ENCODE data around the gene EPHB2.
"Not testable (repeated sequence)": the region's sequence is repeated elsewhere in the genome, so short reads cannot be mapped to it uniquely, and the experiment has no call there.

The EPHB2 gene

DNA sequence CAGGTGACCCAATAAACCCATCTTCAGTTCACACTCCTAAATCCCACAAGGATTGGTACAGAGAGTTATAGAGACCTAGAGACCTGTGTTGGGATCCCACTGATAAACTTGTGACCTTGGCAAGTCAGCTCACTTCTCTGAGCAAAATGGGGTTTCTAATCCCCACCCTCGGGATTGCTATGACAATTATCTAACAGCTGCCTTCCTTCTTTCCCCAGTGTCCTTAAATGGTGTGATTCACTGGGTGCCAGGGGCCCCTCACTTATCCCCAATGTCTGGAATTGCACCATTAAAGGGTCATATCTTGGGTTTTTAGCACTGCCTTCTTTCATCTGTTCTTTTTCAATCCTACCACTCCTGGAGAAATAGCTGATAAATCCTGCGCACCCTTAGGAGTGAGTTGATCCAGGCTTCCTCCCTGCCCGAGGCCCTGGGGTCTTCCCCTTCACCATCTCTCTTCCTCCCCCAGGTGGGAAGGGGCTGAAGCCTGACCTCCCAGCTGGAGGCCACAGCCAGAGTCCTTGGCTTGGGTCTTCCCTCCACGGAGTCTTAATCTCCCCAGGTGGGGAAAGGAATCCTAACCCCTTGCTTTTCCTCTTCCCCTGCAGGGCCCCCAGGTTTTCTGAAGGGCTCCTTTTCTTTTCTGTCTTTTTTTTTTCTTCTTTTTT lies 222.3 kb downstream of the EPHB2 start:
- DNase-seq = no peak

DNA sequence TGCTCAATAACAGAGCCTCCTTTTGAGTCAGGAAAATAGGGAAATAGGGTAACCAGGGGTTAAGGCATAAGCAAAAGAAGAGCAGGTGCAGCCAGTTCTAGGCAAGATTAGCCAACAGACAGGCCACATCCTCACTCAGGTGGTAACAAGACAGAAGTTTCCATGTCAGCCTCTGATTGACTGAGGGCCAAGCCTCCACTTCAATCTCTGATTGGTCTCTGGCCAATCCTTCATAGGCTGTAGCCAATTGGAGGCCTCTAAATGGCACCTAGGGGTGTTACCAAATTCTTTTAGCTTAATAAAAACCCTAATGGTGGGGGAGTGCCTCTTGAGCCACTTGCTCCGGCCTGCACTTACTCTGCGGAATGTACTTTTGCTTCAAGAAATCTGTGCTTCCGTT lies 224.8 kb downstream of the EPHB2 start:
- DNase-seq = no peak

- no peak for DNase-seq
Observed at GRCh38 chr1:22936681-22937080, 226.0 kb downstream of the EPHB2 start.

- DNase-seq = no peak
Observed at GRCh38 chr1:22941257-22941656, 230.6 kb downstream of the EPHB2 start.

GRCh38 chr1:22944346-22945055 lies 233.9 kb downstream of the EPHB2 start:
- no peak for DNase-seq

DNA sequence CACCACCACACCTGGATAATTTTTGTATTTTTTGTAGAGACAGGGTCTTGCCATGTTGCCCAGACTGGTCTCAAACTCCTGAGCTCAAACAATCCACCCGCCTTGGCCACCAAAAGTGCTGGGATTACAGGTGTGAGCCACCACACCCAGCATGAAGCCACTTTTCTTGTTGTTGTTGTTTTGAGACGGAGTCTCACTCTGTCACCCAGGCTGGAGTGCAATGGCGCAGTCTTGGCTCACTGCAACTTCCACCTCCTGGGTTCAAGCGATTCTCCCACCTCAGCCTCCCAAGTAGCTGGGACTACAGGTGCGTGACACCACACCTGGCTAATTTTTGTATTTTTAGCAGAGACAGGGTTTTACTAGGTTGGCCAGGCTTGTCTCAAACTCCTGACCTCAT lies 234.5 kb downstream of the EPHB2 start:
- not testable (repeated sequence) for DNase-seq

GRCh38 chr1:22949822-22950331 lies 239.2 kb downstream of the EPHB2 start:
- DNase-seq = no peak

DNA sequence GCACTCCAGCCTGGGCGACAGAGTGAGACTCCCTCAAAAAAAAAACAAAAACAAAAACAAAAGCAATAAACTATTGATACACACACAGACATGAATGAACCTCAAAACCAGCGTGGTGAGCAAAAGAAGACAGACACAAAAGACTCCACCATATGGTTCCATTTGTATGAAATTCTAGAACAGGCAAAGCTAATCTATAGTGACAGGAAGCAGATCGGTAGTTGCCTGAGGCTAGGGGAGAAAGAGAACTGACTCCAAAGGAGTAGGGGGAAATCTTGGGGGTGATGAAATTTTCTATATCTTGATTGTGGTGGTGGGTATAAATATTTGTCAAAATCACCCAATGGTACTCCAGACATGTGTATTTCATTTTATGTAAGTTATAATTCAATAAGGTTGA lies 241.2 kb downstream of the EPHB2 start:
- no peak for DNase-seq

DNA sequence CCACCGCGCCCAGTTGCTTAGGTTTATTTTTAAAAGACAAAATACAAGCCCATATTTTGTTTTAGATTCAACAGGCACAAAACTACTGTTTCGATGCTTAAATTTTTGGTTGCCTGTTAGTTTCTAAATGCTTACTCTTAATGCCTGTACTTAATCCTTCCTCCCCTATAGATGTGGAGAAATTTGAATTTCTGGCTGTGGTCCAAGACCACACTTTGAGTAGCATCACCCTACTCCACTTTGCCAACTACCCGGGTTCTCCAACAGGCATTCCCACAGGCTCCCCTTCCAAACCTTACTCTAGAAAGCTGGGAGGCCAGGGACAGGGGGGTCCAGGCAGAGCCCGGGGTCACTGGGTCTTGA lies 242.0 kb downstream of the EPHB2 start:
- DNase-seq = no peak

DNA sequence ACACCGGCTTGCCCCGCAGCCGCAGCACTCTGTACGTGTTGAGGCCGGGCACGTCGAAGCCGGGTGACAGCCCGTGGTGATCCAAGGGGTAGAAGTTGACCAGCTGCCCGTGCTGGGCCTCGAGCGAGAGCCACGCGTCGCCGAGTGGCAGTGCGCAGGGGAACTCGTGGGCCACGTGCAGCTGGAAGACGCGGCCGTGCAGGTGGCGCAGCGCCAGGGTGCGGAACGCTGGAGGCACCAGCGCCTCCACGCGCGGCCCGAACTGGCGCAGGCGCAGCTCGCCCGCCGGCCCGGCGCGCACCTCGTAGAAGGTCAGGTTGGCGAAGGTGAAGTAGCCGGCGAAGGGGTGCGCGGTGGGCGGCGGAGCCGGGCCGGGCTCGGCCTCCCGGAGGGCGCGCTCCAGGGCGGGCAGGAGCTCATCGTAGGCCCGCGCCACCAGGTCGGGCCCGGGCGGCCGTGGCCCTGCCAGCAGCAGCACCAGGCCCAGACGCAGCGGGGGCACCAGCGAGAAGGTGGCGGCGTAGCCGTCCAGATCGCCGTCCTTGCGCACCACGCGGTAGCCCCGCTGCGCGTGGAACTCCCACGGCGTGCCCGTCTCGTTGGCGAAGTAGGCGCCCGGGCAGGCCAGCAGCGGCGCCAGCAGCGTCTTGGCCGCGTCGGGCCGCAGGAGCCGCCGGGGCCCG lies 242.6 kb downstream of the EPHB2 start:
- no peak for DNase-seq

DNA sequence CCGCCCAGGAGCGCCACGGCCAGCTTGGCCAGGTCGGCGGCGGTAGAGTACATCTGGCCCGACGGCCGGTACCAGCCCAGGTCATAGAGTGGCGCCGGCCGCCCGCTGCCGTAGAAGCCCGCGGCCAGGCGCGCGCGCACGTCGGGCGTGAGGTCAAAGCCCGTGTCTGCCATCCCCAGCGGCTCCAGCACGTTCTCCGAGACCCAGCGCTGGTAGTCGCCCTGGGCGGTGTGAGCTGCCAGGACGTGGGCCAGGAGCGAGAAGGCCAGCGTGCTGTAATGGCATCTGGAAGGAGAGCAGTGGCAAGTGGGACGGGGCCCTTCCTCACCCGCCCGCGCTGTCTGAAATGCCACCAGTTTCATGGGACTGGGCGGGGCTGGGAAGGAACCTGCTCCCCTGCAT lies 243.1 kb downstream of the EPHB2 start:
- DNase-seq = no peak

- DNase-seq = no peak
Observed at GRCh38 chr1:22955146-22955545, 244.5 kb downstream of the EPHB2 start.

DNA sequence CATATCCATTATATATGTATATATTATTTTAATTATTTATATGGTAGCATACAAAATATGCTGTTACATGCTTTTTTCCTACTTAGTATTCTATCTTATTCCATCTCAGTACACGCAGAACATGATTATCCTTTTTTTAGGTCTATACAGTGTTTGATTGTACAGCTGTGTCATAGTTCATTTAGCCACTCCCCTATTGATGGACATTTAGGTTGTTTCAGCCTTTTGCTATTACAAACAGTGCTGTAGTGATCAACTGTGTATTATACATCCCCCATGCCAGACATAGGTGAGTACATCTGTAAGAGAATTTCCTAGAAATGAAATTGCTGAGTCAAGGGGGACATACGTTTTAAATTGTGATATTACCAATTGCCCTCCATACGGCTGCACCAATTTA lies 246.4 kb downstream of the EPHB2 start:
- DNase-seq = no peak

DNA sequence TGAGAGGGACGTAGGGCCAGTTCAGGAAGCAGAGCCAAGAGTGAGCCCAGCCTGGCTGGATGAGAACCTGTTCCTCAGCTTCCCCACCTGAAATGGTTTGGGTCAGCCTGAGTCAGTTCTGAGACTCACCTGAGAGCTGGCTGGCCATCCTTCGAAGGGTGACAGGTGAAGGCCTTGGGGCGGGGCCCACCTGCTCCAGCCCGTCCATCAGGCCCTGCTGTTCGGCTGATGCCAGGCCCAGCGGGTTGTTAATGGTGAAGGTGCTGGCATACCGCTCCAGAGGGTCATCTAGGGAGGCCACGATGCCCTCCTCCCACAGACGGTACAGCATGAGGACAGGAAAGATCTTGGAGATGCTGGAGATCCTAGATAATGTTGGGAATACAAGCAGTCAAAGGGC lies 247.9 kb downstream of the EPHB2 start:
- DNase-seq = no peak

- DNase-seq = no peak
Observed at GRCh38 chr1:22959545-22960360, 249.1 kb downstream of the EPHB2 start.

DNA sequence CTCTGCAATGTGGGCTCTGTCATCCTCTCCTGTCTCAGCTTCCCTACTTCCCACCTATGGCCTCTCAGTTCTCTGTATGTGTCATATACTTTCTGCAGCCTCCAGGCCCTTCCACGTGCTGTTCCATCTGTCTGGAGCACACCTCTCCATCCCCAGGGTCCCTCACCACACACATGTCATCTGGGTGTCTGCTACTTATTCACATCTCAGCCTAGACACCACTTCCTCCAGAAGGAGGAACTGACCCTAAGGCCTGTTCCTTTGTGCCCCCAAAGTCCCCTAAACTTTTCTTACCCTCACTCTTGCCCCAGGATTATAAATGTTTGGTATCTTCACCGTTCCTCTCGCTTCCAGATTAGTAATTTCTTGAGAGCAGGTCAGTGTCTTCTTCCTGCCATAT lies 251.9 kb downstream of the EPHB2 start:
- DNase-seq = no peak

- no peak for DNase-seq
Observed at GRCh38 chr1:22963044-22963677, 252.5 kb downstream of the EPHB2 start.

DNA sequence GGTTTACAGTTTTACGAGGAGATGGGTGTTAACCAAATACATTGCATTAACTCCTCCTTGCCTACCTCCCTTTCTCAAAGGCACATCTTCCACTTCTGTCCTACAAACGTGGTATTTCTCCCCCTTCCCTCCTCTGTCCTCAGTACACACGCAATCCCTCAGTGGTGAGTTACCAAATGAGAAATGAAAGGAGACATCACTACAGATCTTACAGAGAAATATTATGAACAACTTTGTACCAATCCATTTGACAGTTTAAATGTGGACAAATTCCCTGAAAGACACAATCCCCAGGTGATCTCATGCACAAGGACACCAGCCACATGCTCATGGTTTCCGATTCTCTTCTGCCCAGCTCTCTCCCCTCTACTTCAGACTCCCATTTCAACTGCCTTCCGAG lies 255.7 kb downstream of the EPHB2 start:
- DNase-seq = no peak

- DNase-seq = no peak
Observed at GRCh38 chr1:22967833-22968232, 257.2 kb downstream of the EPHB2 start.

GRCh38 chr1:22969304-22969709 lies 258.7 kb downstream of the EPHB2 start:
- DNase-seq = no peak

DNA sequence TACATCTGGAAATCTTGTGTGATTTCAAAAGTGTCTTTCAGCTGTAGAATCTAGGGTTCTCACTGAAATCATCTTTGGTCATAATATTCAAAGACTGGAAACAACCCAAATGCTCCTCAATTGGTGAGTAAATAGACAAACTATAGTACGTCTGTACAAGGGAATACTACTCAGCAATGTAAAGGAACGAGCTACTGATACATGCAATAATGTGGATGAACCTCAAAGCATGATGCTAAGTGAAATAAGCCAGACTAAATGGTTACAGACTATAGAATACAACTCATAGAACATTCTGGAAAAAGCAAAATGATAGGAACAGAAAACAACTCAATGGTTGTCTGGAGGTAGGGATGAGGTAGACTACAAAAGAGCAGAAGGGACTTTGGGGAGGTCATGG lies 259.5 kb downstream of the EPHB2 start:
- no peak for DNase-seq
